Activated CD4-positive, alpha-beta memory T cell treated with anti-CD3 and anti-CD28 coated beads, Interleukin-2, amount 10 ng/mL, durations not matched to agents 7 days and 5 days (primary cell): ENCODE measurements around the gene CNTRL. TPM values are rescaled to one million over a fixed set of nuclear protein-coding genes. Genes with fewer than 3 reads are reported as not detected.

Source experiments
- total RNA-seq, 2 experiments: library from RNA; stranded (reverse); gene quantifications; one replicate each; pipeline ENCODE4 v1.2.3, GENCODE V29; 2021

The CNTRL gene
- total RNA-seq, 2 experiments from 2014 or later = 84.1 to 86.9 TPM

Other genes with a start within 250 kb of the CNTRL start
- gene PSMD5, start 232.0 kb upstream of the CNTRL start, total RNA-seq = 10 to 100 TPM; 51.8 to 64.0 TPM
- 100 to 1,000 TPM; 229 TPM for gene PHF19, start 197.8 kb upstream of the CNTRL start, total RNA-seq
- gene TRAF1, start 148.2 kb upstream of the CNTRL start, total RNA-seq = 10 to 100 TPM; 73.6 to 74.3 TPM
- gene C5, start 24.7 kb upstream of the CNTRL start, total RNA-seq = 1 to 10 TPM; 1.8 to 2.1 TPM
- 10 to 100 TPM; 65.8 to 68.1 TPM for gene RAB14, start 126.9 kb downstream of the CNTRL start, total RNA-seq
- 1 to 10 TPM; 5.8 to 6.0 TPM for gene GSN, start 193.2 kb downstream of the CNTRL start, total RNA-seq